GM12891 (cell line): ENCODE measurements around the gene ZNF543. TPM values are rescaled to one million over a fixed set of nuclear protein-coding genes. Genes with fewer than 3 reads are reported as not detected.
A peak's percentile ranks its signal among the peaks of the same experiment; 100 is the strongest.
"Not testable (repeated sequence)": the region's sequence is repeated elsewhere in the genome, so short reads cannot be mapped to it uniquely, and the experiment has no call there.

ENCODE experiments used
- DNase-seq: peaks from one replicate; pipeline ENCODE4 v3.0.0; 2011; ENCODE audit warnings: low spot score; ENCODE audit not compliant: insufficient read length
- FAIRE-seq: peaks from 2 replicates; lab custom pipeline; 2011; peaks lifted over from hg19 to GRCh38; lab: Jason Lieb, UNC
- PAX5 ChIP-seq: IDR thresholded peaks from 2 replicates; pipeline ENCODE4 v1.6.1; 2011; ENCODE audit warnings: low read length, moderate library complexity, mild to moderate bottlenecking; ENCODE audit not compliant: insufficient read depth, severe bottlenecking
- POLR2A ChIP-seq: IDR thresholded peaks from 2 replicates; pipeline ENCODE4 v1.6.1; 2011; ENCODE audit warnings: low read depth, low read length, control low read depth
- POLR2AphosphoS5 ChIP-seq: IDR thresholded peaks from 2 replicates; pipeline ENCODE4 v1.6.1; 2011; ENCODE audit warnings: low read depth, low read length, control low read depth
- POU2F2 ChIP-seq: IDR thresholded peaks from 2 replicates; pipeline ENCODE4 v1.6.1; 2011; ENCODE audit warnings: low read depth, mild to moderate bottlenecking, control low read depth, low read length, moderate library complexity
- SPI1 ChIP-seq: IDR thresholded peaks from 2 replicates; pipeline ENCODE4 v1.6.1; 2011; ENCODE audit warnings: low read depth, low read length, control low read depth
- TAF1 ChIP-seq: IDR thresholded peaks from 2 replicates; pipeline ENCODE4 v1.6.1; 2011; ENCODE audit warnings: low read depth, low read length, control low read depth
- polyA plus RNA-seq: library from polyadenylated mRNA; unstranded; fragments of >200 nt; gene quantifications from one replicate; pipeline ENCODE4 v1.2.1, GENCODE V29; 2012; ENCODE audit warnings: low read depth, missing spikeins, inconsistent platforms; ENCODE audit not compliant: missing spikeins

ZNF543 gene
- 1.4 TPM for polyA plus RNA-seq

GRCh38 chr19:57320180-57321084 lies at the start of gene ZNF543:
TSS of gene ZNF543 (plus strand) at chr19:57320472. CDS start at chr19:57320854, 382 bp downstream.
- FAIRE-seq (peak; percentile 100), DNase-seq (peak; percentile 96)
- TF ChIP-seq PAX5 (peak; percentile 48), POU2F2 (peak; percentile 67), TAF1 (peak; percentile 75), POLR2AphosphoS5 (peak; percentile 81), POLR2A (peak; percentile 94), SPI1 (peak; percentile 30; the same call in 1 of the 2 replicates)

GRCh38 chr19:57271280-57271679 lies 49.0 kb upstream of the ZNF543 start:
- DNase-seq (no peak), FAIRE-seq (no peak)
- TF ChIP-seq TAF1 (no peak), SPI1 (no peak), POLR2A (no peak), POLR2AphosphoS5 (no peak), PAX5 (no peak), POU2F2 (no peak)

- TF ChIP-seq POLR2A (no peak), POLR2AphosphoS5 (no peak), TAF1 (no peak), PAX5 (no peak), SPI1 (no peak), POU2F2 (no peak)
- no peak for DNase-seq
- FAIRE-seq: no peak
Measured at GRCh38 chr19:57273014-57273413, 47.3 kb upstream of the ZNF543 start.

GRCh38 chr19:57276430-57276829 lies 43.8 kb upstream of the ZNF543 start:
- FAIRE-seq (no peak), DNase-seq (no peak)
- no peak for TF ChIP-seq POLR2AphosphoS5
- no peak for TF ChIP-seq TAF1
- TF ChIP-seq PAX5: no peak
- TF ChIP-seq POLR2A: no peak
- no peak for TF ChIP-seq SPI1
- TF ChIP-seq POU2F2: no peak

GRCh38 chr19:57278481-57278880 lies 41.8 kb upstream of the ZNF543 start:
- DNase-seq, FAIRE-seq: not testable (repeated sequence)

GRCh38 chr19:57279418-57280164 lies 40.7 kb upstream of the ZNF543 start:
- FAIRE-seq (peak; percentile 87), DNase-seq (peak; percentile 56)

DNA sequence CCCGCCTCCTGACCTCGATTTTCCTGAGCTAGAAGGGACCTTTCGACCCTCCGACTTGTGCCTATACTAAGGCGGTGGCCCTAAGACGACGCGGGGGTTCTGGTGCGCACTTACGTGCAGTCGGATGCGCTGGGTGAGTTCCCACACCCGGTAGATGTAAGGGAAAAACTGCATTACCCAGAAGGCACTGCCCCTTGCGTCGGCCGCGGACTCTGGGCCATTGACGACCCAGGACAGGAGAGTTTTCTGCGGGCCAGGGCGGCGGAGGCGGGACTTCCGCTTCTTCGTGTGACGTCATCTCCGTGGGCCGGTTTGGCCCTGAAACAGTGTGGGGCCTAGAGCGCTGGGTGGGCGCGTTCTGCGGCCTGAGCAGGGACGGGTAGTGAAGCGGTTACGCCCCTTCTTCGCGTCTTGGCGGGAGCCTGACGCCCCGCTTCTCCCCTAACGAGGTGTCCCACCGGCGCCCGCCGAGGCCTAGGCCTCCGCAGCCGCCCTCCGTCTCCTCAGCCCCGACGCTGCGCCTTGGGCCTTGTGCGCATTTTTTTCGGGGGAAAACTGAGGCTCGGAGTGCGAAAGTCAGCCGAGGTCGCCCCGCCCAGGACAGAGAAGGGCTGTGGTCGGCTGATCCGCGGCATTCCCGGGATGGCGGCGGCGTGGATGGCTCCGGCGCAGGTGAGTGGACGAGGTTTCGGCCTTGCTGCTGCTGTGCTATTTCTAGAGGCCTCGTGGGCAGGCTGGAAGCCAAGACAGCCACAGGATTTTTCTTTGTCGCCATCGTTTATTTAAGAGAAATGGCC lies 39.9 kb upstream of the ZNF543 start, which contains the start of gene ZNF460:
Gene ZNF460 (plus strand): TSS at position 321 of the 797 bp plus-strand sequence. CDS start 322 bp downstream, at position 643.
- FAIRE-seq: peak; percentile 92
- TF ChIP-seq SPI1: peak; percentile 76
- TF ChIP-seq POU2F2: peak; percentile 56; the same call in 1 of the 2 replicates
- TF ChIP-seq TAF1: peak; percentile 59
- peak; percentile 81 for TF ChIP-seq POLR2AphosphoS5
- TF ChIP-seq POLR2A: peak; percentile 67; the same call in 1 of the 2 replicates
- TF ChIP-seq PAX5: no peak
- DNase-seq: peak; percentile 83

More at GRCh38 chr19:57279418-57280164, 40.7 kb upstream of the ZNF543 start:
- peak; percentile 39; the same call in 1 of the 2 replicates for TF ChIP-seq SPI1
- TF ChIP-seq POLR2AphosphoS5: peak; percentile 88
- no peak for TF ChIP-seq PAX5
- TF ChIP-seq POLR2A: peak; percentile 93
- TF ChIP-seq TAF1: 0 out of 2 replicates have a peak, but pooled peaks have one; percentile 48
- TF ChIP-seq POU2F2: peak; percentile 55

DNA sequence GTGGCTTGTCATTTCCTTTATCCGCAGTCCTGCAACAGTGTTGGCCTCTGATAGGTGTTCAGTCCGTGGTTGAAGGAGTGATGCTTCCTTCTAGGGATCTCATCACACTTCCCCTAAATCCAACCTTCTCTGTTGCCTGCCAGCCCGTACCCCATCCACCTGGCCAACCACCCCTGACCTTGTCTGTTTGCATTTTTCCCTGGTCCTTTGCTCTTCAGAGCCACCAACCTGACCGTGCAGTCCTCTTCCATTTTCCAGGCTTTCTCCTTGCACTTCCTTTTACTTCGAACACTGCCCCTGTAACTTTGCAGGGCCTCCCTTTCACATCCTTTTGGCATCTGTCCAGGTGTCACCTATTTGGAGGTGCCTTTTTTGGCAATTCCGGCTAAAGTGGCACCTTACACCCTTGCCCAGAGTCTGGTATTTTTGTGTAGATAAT lies 39.3 kb upstream of the ZNF543 start:
- DNase-seq (no peak), FAIRE-seq (peak; percentile 74)
- TF ChIP-seq SPI1 (peak; percentile 57; the same call in 1 of the 2 replicates), POLR2AphosphoS5 (no peak), POU2F2 (no peak), PAX5 (no peak)
